HepG2 (cell line): ENCODE measurements around the gene GSTT2B. TPM values are rescaled to one million over a fixed set of nuclear protein-coding genes. Genes with fewer than 3 reads are reported as not detected.
A peak's percentile ranks its signal among the peaks of the same experiment; 100 is the strongest.

Experiments
- AGO2 ChIP-seq: fragments of 200-400 bp; formaldehyde crosslinking; optimal IDR thresholded peaks from 2 replicates; pipeline ENCODE3; 2017; ENCODE audit warnings: mild to moderate bottlenecking, low read depth, low read length, moderate library complexity
- GMEB2 ChIP-seq: IDR thresholded peaks from 2 replicates; pipeline ENCODE4 v1.6.1; 2016; ENCODE audit warnings: missing biosample characterization, missing genetic modification reagents, low read depth
- HDAC1 ChIP-seq: sonication (generic); formaldehyde crosslinking; IDR thresholded peaks from 2 replicates; pipeline ENCODE4 v1.5.1; 2020; ENCODE audit warnings: mild to moderate bottlenecking, missing genetic modification reagents
- ISL2 ChIP-seq: sonication (generic); formaldehyde crosslinking; IDR thresholded peaks from 2 replicates; pipeline ENCODE4 v1.5.0; 2020; ENCODE audit warnings: missing genetic modification reagents
- MED8 ChIP-seq: sonication (generic); formaldehyde crosslinking; IDR thresholded peaks from 2 replicates; pipeline ENCODE4 v1.8.1; 2023; ENCODE audit warnings: mild to moderate bottlenecking, missing genetic modification reagents; ENCODE audit not compliant: insufficient replicate concordance
- NFE2L2 ChIP-seq: fragments of 150-350 bp; IDR thresholded peaks from 2 replicates; pipeline ENCODE4 v1.6.1; 2014; ENCODE audit warnings: low read length
- PRMT3 ChIP-seq: sonication (generic); formaldehyde crosslinking; IDR thresholded peaks from 2 replicates; pipeline ENCODE4 v1.8.1; 2022; ENCODE audit warnings: low read depth, mild to moderate bottlenecking, moderate library complexity, missing genetic modification reagents, borderline replicate concordance
- PTBP1 ChIP-seq: fragments of 200-400 bp; formaldehyde crosslinking; IDR thresholded peaks from 2 replicates; pipeline ENCODE4 v1.6.1; 2018; ENCODE audit warnings: low read length, low read depth; ENCODE audit not compliant: poor library complexity, severe bottlenecking
- ZNF275 ChIP-seq: sonication (generic); formaldehyde crosslinking; IDR thresholded peaks from 2 replicates; pipeline ENCODE4 v1.8.0; 2022; ENCODE audit warnings: missing genetic modification reagents, mild to moderate bottlenecking, inconsistent platforms, borderline replicate concordance
- ZNF281 ChIP-seq: sonication (generic); formaldehyde crosslinking; IDR thresholded peaks from 2 replicates; pipeline ENCODE4 v1.4.0; 2020; ENCODE audit warnings: missing genetic modification reagents, borderline replicate concordance
- ZNF530 ChIP-seq: sonication (generic); formaldehyde crosslinking; IDR thresholded peaks from 2 replicates; pipeline ENCODE4 v1.5.0; 2020; ENCODE audit warnings: low read depth, mild to moderate bottlenecking, missing genetic modification reagents
- ZNF816 ChIP-seq: sonication (generic); formaldehyde crosslinking; IDR thresholded peaks from 2 replicates; pipeline ENCODE4 v1.8.0; 2022; ENCODE audit warnings: missing genetic modification reagents, mild to moderate bottlenecking, borderline replicate concordance
- ZSCAN31 ChIP-seq: sonication (generic); formaldehyde crosslinking; IDR thresholded peaks from 2 replicates; pipeline ENCODE4 v1.5.0; 2020; ENCODE audit warnings: low read depth, mild to moderate bottlenecking, missing genetic modification reagents
- polyA plus RNA-seq, 8 experiments: library from polyadenylated mRNA; depleted of rRNA in 3 of 8; stranded (reverse) in 7 of 8; unstranded in 1 of 8; fragments of >200 nt; fragmentation: Illumina TruSeq in 4 of 8; extraction: Trizol in 4 of 8; gene quantifications; 2 replicates each; pipeline versions ENCODE4 v1.2.1 to v1.2.3, GENCODE V29; 2011 to 2016; ENCODE audit warnings: low read depth in 4 of 8, missing spikeins in 1 of 8, mixed read lengths in 1 of 8; ENCODE audit not compliant: insufficient read depth in 1 of 8
- total RNA-seq, 5 experiments: library from RNA; depleted of rRNA; stranded (reverse); fragments of >200 nt; fragmentation: Illumina TruSeq; extraction: Trizol; gene quantifications; 2 replicates each; pipeline ENCODE4 v1.2.3, GENCODE V29; 2016; ENCODE audit warnings: low read depth in 1 of 5
- TF ChIP-seq, protein P1 (sequence below): sonication (generic); formaldehyde crosslinking; IDR thresholded peaks from 2 replicates; pipeline ENCODE4 v1.4.0; 2020; ENCODE audit warnings: low read depth, mild to moderate bottlenecking, missing genetic modification reagents
- TF ChIP-seq, protein P2 (sequence below): sonication (generic); formaldehyde crosslinking; IDR thresholded peaks from 2 replicates; pipeline ENCODE4 v1.4.0; 2020; ENCODE audit warnings: missing genetic modification reagents
- TF ChIP-seq, protein P3 (sequence below): sonication (generic); formaldehyde crosslinking; IDR thresholded peaks from 2 replicates; pipeline ENCODE4 v1.5.0; 2020; ENCODE audit warnings: missing genetic modification reagents, mild to moderate bottlenecking, borderline replicate concordance

The GSTT2B gene
- total and polyA plus RNA-seq, 2 of the 13 experiments (the other 11 are each of a cell fraction or from before 2014, with no cell fraction given): 1.5 to 3.9 TPM

GRCh38 chr22:24010018-24010391 is 49.0 kb upstream of the GSTT2B start (continued):
- TF ChIP-seq, protein P1, sequence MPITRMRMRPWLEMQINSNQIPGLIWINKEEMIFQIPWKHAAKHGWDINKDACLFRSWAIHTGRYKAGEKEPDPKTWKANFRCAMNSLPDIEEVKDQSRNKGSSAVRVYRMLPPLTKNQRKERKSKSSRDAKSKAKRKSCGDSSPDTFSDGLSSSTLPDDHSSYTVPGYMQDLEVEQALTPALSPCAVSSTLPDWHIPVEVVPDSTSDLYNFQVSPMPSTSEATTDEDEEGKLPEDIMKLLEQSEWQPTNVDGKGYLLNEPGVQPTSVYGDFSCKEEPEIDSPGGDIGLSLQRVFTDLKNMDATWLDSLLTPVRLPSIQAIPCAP (CRISPR knock-in tag): no peak
- TF ChIP-seq, protein P2, sequence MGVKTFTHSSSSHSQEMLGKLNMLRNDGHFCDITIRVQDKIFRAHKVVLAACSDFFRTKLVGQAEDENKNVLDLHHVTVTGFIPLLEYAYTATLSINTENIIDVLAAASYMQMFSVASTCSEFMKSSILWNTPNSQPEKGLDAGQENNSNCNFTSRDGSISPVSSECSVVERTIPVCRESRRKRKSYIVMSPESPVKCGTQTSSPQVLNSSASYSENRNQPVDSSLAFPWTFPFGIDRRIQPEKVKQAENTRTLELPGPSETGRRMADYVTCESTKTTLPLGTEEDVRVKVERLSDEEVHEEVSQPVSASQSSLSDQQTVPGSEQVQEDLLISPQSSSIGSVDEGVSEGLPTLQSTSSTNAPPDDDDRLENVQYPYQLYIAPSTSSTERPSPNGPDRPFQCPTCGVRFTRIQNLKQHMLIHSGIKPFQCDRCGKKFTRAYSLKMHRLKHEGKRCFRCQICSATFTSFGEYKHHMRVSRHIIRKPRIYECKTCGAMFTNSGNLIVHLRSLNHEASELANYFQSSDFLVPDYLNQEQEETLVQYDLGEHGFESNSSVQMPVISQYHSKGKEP: no peak
- TF ChIP-seq MED8 (CRISPR knock-in tag) (no peak), AGO2 (peak; percentile 15), ZSCAN31 (CRISPR knock-in tag) (no peak), ISL2 (CRISPR knock-in tag) (no peak), PTBP1 (no peak), ZNF281 (CRISPR knock-in tag) (no peak), HDAC1 (CRISPR knock-in tag) (no peak), PRMT3 (CRISPR knock-in tag) (no peak), NFE2L2 (peak; percentile 25; the same call in 1 of the 2 replicates), ZNF816 (no peak), GMEB2 (CRISPR knock-in tag) (no peak), ZNF275 (0 out of 2 replicates have a peak, but pooled peaks have one; percentile 45), ZNF530 (CRISPR knock-in tag) (no peak)
- TF ChIP-seq, protein P3, sequence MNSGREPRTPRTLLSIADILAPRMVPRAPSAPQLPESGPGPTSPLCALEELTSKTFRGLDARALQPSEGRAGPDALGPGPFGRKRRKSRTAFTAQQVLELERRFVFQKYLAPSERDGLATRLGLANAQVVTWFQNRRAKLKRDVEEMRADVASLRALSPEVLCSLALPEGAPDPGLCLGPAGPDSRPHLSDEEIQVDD (CRISPR knock-in tag): no peak
- TF ChIP-seq, all 625 proteins: peak for 17
